SU-DHL-6 (cell line): Measurements from ENCODE around the gene EXOC6B.

ENCODE experiments used
- H2AFZ ChIP-seq: fragments of 200-600 bp; sonication (generic); 2 replicates; pipeline ENCODE4 v1.6.1; 2014; ENCODE audit warnings: low read depth, mild to moderate bottlenecking, moderate library complexity, mixed read lengths, antibody characterized with exemption, low read length; ENCODE audit not compliant: severe bottlenecking
- H3F3A ChIP-seq: fragments of 200-600 bp; shearing (Covaris generic); 2 replicates; pipeline ENCODE4 v1.6.0; 2016; ENCODE audit warnings: antibody characterized with exemption, mild to moderate bottlenecking; ENCODE audit not compliant: insufficient read depth
- H3K27ac ChIP-seq: fragments of 200-600 bp; sonication (generic); 2 replicates; pipeline ENCODE4 v1.5.1; 2016; ENCODE audit warnings: low read depth, mild to moderate bottlenecking, low read length, moderate library complexity, mixed read lengths
- H3K27me3 ChIP-seq: fragments of 200-600 bp; sonication (generic), shearing (Covaris generic); 2 replicates; pipeline ENCODE4 v1.6.0; 2014; ENCODE audit warnings: mild to moderate bottlenecking, low read length
- H3K36me3 ChIP-seq: fragments of 200-600 bp; sonication (generic); 2 replicates; pipeline ENCODE4 v1.6.1; 2014; ENCODE audit warnings: mild to moderate bottlenecking, low read length, mixed read lengths
- H3K4me2 ChIP-seq: fragments of 300-600, 200-600 bp; shearing (Covaris generic), sonication (generic); 2 replicates; pipeline ENCODE4 v1.6.0; 2014; ENCODE audit warnings: low read length, low read depth, mild to moderate bottlenecking; ENCODE audit not compliant: poor library complexity, severe bottlenecking
- H3K4me3 ChIP-seq: fragments of 200-600 bp; sonication (generic); 2 replicates; pipeline ENCODE4 v1.5.1; 2014; ENCODE audit warnings: antibody characterized with exemption, low read length, mild to moderate bottlenecking, mixed read lengths; ENCODE audit not compliant: insufficient read depth, poor library complexity, severe bottlenecking
- H3K79me2 ChIP-seq: fragments of 200-600 bp; sonication (generic); 2 replicates; pipeline ENCODE4 v1.6.1; 2014; ENCODE audit warnings: mild to moderate bottlenecking, low read length, moderate library complexity; ENCODE audit not compliant: insufficient read depth
- H3K9ac ChIP-seq: fragments of 200-600 bp; sonication (generic); 2 replicates; pipeline ENCODE4 v1.7.0; 2014; ENCODE audit warnings: mild to moderate bottlenecking, low read length
- H3K9me2 ChIP-seq: fragments of 200-600 bp; sonication (generic); replicated peaks from 2 replicates; pipeline ENCODE4 v1.6.1; 2014; ENCODE audit warnings: low read length; ENCODE audit not compliant: insufficient read depth
- H3K9me3 ChIP-seq: fragments of 200-600 bp; sonication (generic); 2 replicates; pipeline ENCODE4 v1.6.1; 2014; ENCODE audit warnings: low read length, mixed read lengths; ENCODE audit not compliant: insufficient read depth
- H4K20me1 ChIP-seq: fragments of 200-600 bp; sonication (generic); 2 replicates; pipeline ENCODE4 v1.6.1; 2014; ENCODE audit warnings: low read depth, mild to moderate bottlenecking, antibody characterized with exemption, low read length, moderate library complexity, mixed read lengths
- EZH2phosphoT487 ChIP-seq: fragments of 200-600 bp; sonication (generic), shearing (Covaris generic); conservative IDR thresholded peaks from 2 replicates; pipeline ENCODE4 v1.6.1; 2018; ENCODE audit warnings: mild to moderate bottlenecking, antibody characterized with exemption, low read length, moderate library complexity, mixed read lengths
- TF ChIP-seq, protein P1 (sequence below): fragments of 200-600 bp; sonication (generic); IDR thresholded peaks from one replicate; pipeline ENCODE4 v1.5.1; 2017; ENCODE audit warnings: antibody characterized with exemption, mild to moderate bottlenecking, low read length, moderate library complexity; ENCODE audit not compliant: insufficient read depth, poor library complexity, severe bottlenecking

The EXOC6B gene

DNA sequence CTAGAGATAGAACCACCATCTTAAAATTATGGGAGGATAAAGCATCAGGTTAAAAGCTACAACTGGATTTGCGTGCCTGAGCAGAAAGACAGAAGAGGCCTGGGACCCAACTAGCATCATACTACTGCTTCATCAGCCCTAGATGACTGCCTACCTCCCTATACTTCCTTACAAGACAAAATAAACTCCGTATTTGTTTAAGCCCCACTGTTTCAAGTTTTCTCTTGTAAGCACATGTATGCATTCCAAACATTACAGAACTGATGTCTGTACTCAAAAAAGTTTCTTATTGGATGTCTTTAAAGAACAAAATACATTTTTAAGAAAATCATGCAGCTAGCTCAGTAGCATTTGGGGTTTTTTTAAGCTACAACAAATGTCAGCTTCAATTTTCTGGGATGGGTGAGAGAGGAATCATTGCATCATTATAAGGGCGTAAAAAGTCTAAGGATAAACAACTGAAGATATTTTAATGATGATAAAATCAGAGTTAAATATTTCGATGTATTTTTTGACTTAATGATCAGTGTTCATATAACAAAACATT is 213.1 kb downstream of the EXOC6B start:
- no peaks in the 10 kb centered on the region for H3K27me3 ChIP-seq
- TF ChIP-seq, protein P1, sequence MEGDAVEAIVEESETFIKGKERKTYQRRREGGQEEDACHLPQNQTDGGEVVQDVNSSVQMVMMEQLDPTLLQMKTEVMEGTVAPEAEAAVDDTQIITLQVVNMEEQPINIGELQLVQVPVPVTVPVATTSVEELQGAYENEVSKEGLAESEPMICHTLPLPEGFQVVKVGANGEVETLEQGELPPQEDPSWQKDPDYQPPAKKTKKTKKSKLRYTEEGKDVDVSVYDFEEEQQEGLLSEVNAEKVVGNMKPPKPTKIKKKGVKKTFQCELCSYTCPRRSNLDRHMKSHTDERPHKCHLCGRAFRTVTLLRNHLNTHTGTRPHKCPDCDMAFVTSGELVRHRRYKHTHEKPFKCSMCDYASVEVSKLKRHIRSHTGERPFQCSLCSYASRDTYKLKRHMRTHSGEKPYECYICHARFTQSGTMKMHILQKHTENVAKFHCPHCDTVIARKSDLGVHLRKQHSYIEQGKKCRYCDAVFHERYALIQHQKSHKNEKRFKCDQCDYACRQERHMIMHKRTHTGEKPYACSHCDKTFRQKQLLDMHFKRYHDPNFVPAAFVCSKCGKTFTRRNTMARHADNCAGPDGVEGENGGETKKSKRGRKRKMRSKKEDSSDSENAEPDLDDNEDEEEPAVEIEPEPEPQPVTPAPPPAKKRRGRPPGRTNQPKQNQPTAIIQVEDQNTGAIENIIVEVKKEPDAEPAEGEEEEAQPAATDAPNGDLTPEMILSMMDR: no peak
- no peak for TF ChIP-seq EZH2phosphoT487
- no peak overlapping the region for H2AFZ ChIP-seq
- no peak overlapping the region for H3K27ac ChIP-seq
- no peaks in the 10 kb centered on the region for H3K79me2 ChIP-seq
- H3K9ac ChIP-seq: no peak overlapping the region
- no peaks in the 10 kb centered on the region for H3K9me2 ChIP-seq
- no peaks in the 10 kb centered on the region for H3K9me3 ChIP-seq
- H3K4me3 ChIP-seq: no peak overlapping the region
- no peaks in the 10 kb centered on the region for H3F3A ChIP-seq
- no peaks in the 10 kb centered on the region for H4K20me1 ChIP-seq
- no peak overlapping the region for H3K4me2 ChIP-seq
- H3K36me3 ChIP-seq: no peaks in the 10 kb centered on the region

DNA sequence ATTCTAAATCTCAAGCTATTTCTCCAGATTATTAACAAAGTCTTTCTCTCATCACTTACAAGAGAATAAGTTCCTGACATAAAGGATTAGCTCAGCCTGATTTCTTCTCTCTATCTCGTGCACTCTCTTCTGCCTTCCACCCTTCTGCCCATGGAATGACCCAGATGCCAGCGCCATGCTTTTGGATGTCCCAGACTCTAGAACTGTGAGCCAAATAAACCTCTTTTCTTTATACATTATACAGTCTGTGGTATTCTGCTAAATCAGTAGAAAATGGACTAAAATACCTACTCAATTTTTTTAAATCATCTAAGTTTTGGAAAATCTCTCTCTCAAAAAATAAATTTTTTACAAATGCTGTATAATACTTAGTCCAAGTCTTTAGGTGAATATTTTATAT is 218.6 kb downstream of the EXOC6B start:
- no peaks in the 10 kb centered on the region for H3K27me3 ChIP-seq
- no peak overlapping the region for H3K9ac ChIP-seq
- no peak overlapping the region for H3K4me3 ChIP-seq
- H4K20me1 ChIP-seq: no peaks in the 10 kb centered on the region
- no peak overlapping the region for H2AFZ ChIP-seq
- H3K9me3 ChIP-seq: no peaks in the 10 kb centered on the region
- H3F3A ChIP-seq: no peaks in the 10 kb centered on the region
- H3K36me3 ChIP-seq: no peaks in the 10 kb centered on the region
- TF ChIP-seq, protein P1: no peak
- TF ChIP-seq EZH2phosphoT487: no peak
- H3K27ac ChIP-seq: no peak overlapping the region
- no peak overlapping the region for H3K4me2 ChIP-seq
- H3K9me2 ChIP-seq: no peaks in the 10 kb centered on the region
- H3K79me2 ChIP-seq: no peaks in the 10 kb centered on the region

DNA sequence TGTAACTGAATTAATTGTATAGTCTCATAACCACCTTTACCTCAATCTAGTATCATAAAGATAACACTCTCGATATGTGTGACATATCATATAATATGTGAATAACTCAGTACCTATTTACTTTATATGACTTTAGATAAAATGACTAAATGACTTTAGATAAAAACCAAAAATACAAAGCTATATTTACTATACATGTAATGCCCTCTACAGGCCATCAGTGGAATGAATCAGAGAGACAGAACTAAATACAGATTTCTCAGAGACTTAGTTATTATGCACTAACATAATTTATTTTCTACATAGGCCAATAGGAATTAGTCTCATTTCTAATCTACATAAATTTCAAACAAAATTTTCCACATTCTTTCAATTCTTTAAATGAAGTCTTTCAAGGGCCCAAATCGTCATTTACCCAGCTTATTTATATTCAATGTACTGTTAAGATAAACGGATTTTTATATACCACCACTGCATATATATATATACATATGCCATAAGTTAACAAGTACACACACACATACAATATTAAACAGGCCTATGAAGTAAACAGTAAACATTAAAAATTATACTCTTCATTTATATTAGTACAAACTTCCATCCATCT is 219.9 kb downstream of the EXOC6B start:
- Histone ChIP-seq H3K9ac (no peak overlapping the region), H2AFZ (no peak overlapping the region), H3K27ac (no peak overlapping the region), H3K4me2 (no peak overlapping the region), H3K36me3 (no peaks in the 10 kb centered on the region), H3K4me3 (no peak overlapping the region), H3F3A (no peaks in the 10 kb centered on the region), H3K9me2 (no peaks in the 10 kb centered on the region), H3K27me3 (no peaks in the 10 kb centered on the region), H3K79me2 (no peaks in the 10 kb centered on the region), H4K20me1 (no peaks in the 10 kb centered on the region), H3K9me3 (no peaks in the 10 kb centered on the region)
- TF ChIP-seq, protein P1: peak; percentile 75
- no peak for TF ChIP-seq EZH2phosphoT487
